HG02610 (cell line): ENCODE results near the gene EDARADD.
"Not testable (repeated sequence)": the region's sequence is repeated elsewhere in the genome, so short reads cannot be mapped to it uniquely, and the experiment has no call there.

ENCODE experiments used
- ATAC-seq: cut with Tn5 transposase; IDR thresholded peaks from one replicate; pipeline ENCODE4 v1.9.1; 2021; ENCODE audit warnings: mild to moderate bottlenecking, moderate library complexity; ENCODE audit not compliant: unreplicated experiment

Gene EDARADD

GRCh38 chr1:236393681-236394481 lies at the start of gene EDARADD:
Gene EDARADD, plus strand, starts transcription at chr1:236394286. Its CDS starts 159 bp downstream, at chr1:236394445.
- no peak for ATAC-seq

GRCh38 chr1:236345728-236346127 lies 48.4 kb upstream of the EDARADD start:
- no peak for ATAC-seq

GRCh38 chr1:236348071-236348470 lies 46.0 kb upstream of the EDARADD start:
- ATAC-seq = no peak

- ATAC-seq = no peak
Measured at GRCh38 chr1:236350308-236350707, 43.8 kb upstream of the EDARADD start.

- no peak for ATAC-seq
Measured at GRCh38 chr1:236351875-236352573, 42.1 kb upstream of the EDARADD start.

- not testable (repeated sequence) for ATAC-seq
Measured at GRCh38 chr1:236352747-236353146, 41.3 kb upstream of the EDARADD start.

DNA sequence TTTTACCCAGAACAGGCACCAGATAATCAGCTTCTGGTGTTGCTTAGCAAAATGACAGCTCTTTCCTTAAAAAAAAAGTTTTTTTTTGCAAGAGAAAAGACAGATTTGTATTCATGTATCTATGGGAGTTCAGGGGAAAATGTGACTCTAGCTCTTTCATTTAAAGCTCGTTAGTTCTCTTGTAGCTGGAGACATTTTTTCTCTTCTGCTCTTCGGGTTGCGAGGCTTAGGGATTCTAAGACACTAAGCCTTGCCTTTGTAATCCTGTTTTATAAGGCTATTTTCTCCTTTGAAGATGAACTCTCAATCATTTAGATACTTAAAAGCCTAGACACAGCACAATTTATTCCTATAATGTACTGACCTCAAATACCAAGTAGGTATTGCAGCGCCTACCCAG lies 40.3 kb upstream of the EDARADD start:
- no peak for ATAC-seq

DNA sequence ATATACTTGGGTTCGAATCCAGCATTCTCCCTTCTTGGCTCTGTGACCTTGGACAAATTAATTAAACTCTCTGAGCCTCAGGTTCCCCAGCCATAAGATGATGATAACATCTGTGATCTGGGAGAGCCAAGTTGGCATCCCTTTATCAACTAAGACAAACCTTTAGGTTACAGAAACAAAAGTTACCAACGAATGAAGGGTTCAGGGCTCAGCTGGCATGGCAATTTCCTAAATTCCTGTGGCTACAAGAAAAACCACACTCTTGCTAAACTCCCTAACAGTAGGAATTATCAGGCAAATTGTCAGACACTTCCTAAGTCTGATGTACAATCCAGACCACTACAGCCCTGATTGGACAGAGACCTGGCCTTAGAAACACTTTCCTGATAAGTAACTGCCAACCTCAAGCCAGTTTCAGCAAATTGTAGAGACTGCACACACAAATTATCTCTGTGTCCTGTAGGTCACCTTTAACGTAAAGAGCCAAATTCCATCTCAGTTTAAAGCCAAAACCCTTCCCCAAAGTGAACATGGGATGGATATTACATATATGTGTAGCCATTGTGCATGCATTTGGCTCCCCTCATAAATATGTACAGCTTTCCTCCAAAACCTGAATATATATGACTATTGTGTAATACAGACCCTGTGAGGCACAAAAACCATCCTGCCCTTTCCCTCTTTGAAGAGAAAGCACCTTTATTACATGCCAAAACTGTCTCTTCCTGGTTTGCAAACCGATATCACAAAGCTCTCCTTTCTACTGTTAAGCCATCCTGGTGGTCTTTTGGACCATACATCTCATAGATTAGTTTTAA lies 39.5 kb upstream of the EDARADD start:
- no peak for ATAC-seq

DNA sequence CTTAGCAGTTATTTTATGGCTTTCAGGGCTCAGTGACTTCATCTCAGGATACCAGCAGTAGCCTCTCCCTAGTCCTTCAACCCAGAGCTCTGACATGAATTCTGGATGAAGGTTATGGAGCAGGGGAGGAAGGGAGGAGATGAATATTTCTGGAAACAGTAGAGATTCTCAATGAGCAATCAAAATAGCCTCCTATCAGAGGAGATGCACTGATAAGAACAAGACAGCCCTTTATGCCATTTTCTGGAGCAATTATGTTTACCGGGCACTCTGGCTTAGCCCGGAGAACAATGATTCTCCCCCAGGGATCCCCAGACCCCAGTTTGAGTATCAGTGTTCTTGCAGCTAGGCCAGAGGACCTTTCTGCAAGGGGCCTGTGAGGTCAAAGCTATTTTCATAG lies 37.9 kb upstream of the EDARADD start:
- ATAC-seq = no peak

DNA sequence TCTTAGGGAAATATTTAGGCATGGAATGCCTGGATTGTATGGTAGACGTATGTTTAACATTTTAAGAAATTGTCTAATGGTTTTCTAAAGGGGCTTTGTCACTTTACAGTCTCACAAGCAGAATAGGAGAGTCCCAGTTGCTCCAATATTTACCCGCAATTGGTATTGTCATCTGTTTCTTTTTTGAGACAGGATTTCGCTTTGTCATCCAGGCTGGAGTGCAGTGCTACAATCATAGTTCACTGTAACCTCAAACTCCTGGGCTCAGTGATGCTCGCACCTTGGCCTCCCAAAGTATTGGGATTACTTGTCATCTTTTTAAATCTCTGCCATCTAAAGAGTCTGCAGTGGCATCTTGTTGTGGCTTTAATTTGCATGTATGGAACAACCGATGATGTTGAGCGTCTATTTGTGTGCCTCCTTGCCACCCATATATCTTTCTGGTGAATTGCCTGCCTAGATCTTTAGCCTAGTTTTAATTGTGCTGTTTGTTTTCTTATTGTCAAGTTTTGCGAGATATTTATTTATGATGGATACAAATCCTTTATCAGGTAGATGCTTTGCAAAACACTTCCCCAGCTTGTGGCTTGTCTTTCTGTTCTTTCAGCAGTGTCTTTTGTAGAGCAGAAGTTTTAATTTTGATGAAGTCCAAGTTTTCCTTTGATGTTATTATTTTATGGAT lies 32.0 kb upstream of the EDARADD start:
- ATAC-seq = no peak

DNA sequence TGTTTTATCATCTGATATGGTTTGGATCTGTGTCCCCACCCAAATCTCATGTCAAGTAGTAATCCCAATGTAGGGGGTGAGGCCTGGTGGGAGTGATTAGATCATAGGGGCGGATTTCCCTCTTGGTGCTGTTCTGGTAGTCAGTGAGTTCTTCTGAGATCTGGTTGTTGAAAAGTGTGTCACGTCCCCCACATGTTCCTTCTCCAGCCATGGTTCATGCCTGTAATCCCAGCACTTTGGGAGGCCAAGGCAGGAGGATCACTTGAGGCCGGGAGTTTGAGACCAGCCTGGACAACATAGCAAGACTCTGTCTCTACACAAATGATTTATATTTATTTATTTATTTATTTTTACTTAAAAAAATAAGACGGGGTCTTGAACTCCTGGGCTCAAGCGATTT lies 30.8 kb upstream of the EDARADD start:
- no peak for ATAC-seq

DNA sequence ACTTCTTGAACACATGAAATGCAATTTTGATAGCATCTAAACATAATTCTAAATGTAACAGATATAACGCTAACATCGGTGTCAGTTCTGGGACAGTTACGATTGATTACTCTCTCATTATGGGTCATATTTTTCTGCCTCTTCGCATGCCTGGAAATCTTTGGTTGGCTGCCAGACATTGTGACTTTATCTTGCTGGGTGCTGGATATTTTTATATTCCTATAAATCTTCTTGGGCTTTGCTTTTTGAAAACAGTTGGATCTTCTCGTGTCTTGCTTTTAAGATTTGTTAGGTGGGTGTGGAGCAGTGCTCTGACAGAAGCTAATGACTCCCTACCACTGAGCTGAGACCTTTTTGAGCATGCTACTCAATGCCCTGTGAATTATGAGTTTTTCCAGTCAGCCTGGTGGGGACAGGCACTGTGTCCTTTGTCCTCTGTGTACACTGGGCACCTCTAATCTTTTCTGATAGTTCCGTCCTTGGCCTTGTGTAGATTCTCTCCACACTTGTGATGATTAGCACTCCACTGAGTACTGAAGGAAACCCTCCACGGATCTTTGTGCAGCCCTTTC lies 28.0 kb upstream of the EDARADD start:
- no peak for ATAC-seq

- ATAC-seq = not testable (repeated sequence)
Measured at GRCh38 chr1:236366681-236367080, 27.4 kb upstream of the EDARADD start.

DNA sequence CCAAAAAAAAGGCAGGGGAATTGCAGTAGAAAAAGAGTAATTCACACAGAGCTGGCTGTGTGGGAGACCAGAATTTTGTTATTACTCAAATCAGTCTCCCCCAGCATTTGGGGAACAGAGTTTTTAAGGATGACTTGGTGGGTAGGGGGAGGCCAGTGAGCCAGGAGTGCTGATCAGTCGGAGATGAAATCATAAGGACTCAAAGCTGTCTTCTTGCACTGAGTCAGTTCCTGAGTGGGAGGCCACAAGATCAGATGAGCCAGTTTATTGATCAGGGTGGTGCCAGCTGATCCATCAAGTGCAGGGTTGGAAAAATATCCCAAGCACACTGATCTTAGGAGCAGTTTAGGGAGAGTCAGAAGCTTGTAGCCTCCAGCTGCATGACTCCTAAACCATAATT lies 23.7 kb upstream of the EDARADD start:
- ATAC-seq = no peak

- no peak for ATAC-seq
Measured at GRCh38 chr1:236371083-236371482, 23.0 kb upstream of the EDARADD start.

DNA sequence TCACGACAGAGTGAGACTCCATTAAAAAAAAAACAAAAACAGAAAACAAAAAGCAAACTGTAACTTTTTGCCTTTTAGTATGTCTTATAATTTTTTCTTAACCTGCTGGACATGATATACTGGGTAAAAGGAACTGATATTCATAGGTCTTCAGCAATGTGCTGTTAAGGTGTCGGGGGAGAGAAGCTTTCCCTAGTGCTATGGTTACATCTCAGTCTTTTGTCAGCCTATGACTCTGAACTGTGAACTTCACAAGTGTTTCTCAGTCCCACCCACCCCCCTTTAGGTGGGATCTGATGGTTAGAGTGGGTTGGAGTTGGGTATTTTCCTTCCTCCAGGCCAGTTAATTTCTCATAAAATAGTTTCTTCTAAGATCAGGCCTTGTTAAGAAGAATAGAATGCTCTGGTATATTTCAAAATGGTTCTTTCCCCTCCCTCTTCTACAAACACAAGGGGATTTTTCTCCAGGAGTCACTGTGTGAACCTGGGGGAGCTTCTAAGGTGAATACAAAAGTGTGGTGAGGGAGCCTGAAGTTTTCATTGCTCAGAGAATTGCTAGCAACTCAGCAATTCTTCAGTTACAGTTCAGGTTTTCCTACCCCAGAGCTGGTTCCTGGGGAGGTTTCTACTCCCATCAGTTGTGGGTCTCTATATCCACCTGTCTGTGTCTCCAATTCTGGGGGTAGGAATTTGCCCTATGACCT lies 16.1 kb upstream of the EDARADD start:
- peak; percentile 85 for ATAC-seq

DNA sequence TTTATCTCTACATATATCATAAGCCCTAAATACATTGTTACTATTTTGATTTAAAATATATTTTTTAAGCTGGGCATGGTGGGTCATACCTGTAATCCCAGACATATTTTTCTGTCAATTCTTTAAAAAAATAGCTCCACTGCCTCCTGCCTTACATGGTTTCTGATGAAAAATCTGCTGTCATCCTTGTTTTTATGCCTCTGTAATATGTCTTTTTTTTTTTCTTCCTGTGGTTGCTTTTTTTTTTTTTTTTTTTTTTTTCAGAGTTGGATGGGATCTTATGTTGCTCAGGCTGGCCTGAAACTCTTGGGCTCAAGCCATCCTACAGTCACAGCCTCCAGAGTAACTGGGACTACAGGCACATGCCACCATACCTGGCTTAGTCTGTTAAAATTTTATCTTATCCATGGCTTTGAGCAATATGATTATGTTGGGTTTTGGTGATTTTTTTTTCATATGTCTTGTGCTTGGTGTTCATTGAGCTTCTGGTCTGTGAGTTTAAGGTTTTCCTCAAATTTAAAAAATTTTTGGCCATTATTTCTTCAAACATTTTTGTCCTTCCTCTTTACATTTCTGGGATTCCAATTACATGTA lies 12.4 kb upstream of the EDARADD start:
- no peak for ATAC-seq

DNA sequence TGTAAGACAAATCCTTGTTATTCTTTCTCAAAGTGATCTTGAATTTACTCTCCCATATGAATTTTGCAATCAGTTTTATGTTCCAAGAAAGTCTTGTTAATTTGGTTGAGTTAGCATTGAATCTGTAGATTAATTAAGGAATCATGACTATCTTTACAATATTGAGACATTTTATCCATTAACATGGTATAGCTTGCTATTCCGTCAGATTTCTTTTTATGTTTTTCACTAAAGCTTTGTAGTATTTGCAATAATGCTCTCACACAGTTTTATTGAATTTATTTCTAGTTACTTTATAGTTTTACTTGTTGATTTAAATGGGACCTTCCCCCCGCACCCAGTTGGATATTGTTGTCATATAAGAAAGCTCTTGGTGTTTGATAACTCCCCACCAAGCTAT lies 5.8 kb upstream of the EDARADD start:
- no peak for ATAC-seq

DNA sequence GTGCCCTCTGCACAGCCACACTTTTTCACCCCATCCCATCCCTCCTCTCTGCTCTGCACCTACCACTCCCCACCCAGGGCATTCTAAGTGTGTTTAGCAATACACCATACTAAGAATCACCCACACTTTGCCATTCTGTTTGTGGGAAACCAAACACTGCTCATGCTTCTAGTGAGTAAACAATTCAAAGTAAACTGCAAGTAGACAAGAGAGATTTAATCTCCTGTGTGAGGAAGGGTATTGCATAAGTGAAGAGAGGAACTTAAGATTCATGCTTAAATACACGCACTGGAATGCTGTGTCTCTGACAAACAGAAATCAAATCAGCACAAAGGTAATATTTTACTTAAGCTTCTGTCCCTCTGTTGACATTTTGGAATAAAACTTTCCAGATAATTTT lies 4.8 kb upstream of the EDARADD start:
- no peak for ATAC-seq

- ATAC-seq = no peak
Measured at GRCh38 chr1:236391008-236391407, 3.1 kb upstream of the EDARADD start.
